ENCODE results near the gene CCDC57. TPM values are rescaled to one million over a fixed set of nuclear protein-coding genes. Genes with fewer than 3 reads are reported as not detected.

CCDC57 gene
- total and polyA plus RNA-seq, 9 of the 15 experiments (the other 6 are each of a cell fraction or from before 2014, with no cell fraction given) = 0.83 to 36.2 (median 13.6) TPM

DNA sequence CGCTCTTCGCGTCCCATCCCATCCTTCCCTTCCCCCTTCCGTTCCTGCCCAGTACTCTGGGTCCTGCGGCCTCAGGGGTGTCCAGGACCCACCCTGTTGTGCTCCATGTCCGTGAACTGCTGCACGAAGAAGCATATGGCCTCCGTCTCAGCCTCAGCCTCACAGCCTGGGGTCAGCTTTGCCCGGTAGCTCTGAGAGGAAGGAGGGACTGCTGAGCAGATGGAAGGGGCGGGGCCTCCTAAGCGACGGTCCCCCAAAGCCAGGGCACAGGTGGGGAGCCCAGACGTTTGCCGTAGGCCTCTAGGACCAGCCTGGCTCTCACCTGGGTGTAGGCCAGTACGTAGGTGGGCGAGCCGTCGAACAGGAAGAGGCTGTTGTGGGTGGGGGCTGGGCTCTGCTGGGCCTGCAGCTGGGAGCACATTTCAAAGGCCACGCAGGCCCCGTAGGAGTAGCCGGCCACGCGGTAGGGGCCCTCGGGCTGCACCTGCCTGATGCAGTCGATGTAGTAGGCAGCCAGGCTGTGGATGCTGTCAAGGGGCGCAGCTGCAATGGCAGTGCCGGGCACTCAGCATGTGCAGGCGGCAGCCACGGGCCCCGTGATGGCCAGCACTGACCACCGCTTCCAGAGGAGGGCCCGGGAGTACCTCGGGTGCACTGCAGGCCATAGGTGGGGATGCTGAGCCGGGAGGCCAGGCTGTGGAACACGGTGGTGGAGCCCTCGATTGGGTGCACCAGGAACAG, 132.4 kb downstream of the CCDC57 start (continued):
- TF ChIP-seq, protein P1, sequence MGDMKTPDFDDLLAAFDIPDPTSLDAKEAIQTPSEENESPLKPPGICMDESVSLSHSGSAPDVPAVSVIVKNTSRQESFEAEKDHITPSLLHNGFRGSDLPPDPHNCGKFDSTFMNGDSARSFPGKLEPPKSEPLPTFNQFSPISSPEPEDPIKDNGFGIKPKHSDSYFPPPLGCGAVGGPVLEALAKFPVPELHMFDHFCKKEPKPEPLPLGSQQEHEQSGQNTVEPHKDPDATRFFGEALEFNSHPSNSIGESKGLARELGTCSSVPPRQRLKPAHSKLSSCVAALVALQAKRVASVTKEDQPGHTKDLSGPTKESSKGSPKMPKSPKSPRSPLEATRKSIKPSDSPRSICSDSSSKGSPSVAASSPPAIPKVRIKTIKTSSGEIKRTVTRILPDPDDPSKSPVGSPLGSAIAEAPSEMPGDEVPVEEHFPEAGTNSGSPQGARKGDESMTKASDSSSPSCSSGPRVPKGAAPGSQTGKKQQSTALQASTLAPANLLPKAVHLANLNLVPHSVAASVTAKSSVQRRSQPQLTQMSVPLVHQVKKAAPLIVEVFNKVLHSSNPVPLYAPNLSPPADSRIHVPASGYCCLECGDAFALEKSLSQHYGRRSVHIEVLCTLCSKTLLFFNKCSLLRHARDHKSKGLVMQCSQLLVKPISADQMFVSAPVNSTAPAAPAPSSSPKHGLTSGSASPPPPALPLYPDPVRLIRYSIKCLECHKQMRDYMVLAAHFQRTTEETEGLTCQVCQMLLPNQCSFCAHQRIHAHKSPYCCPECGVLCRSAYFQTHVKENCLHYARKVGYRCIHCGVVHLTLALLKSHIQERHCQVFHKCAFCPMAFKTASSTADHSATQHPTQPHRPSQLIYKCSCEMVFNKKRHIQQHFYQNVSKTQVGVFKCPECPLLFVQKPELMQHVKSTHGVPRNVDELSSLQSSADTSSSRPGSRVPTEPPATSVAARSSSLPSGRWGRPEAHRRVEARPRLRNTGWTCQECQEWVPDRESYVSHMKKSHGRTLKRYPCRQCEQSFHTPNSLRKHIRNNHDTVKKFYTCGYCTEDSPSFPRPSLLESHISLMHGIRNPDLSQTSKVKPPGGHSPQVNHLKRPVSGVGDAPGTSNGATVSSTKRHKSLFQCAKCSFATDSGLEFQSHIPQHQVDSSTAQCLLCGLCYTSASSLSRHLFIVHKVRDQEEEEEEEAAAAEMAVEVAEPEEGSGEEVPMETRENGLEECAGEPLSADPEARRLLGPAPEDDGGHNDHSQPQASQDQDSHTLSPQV (IDR thresholded peaks at IDR 0.05) = no peak
- TF ChIP-seq NFXL1 (CRISPR knock-in tag; IDR thresholded peaks at IDR 0.05) (no peak), ZBTB17 (CRISPR knock-in tag; IDR thresholded peaks at IDR 0.05) (no peak), TRIM24 (IDR thresholded peaks at IDR 0.05) (no peak), ZNF431 (CRISPR knock-in tag; IDR thresholded peaks at IDR 0.05) (no peak), HDAC8 (tag; IDR thresholded peaks at IDR 0.05) (no peak), POLR2AphosphoS5 (IDR thresholded peaks at IDR 0.05; ENCODE audit: control insufficient read depth, insufficient read depth, low read depth, low read length) (peak; percentile 62; the same call in 1 of the 2 replicates), FIP1L1 (IDR thresholded peaks at IDR 0.05; ENCODE audit: low read depth, low read length, poor library complexity, severe bottlenecking) (peak; percentile 4), POLR2A (conservative IDR thresholded peaks at IDR 0.05) (peak; percentile 1; the same call in 1 of the 2 replicates)
- TF ChIP-seq, protein P2, sequence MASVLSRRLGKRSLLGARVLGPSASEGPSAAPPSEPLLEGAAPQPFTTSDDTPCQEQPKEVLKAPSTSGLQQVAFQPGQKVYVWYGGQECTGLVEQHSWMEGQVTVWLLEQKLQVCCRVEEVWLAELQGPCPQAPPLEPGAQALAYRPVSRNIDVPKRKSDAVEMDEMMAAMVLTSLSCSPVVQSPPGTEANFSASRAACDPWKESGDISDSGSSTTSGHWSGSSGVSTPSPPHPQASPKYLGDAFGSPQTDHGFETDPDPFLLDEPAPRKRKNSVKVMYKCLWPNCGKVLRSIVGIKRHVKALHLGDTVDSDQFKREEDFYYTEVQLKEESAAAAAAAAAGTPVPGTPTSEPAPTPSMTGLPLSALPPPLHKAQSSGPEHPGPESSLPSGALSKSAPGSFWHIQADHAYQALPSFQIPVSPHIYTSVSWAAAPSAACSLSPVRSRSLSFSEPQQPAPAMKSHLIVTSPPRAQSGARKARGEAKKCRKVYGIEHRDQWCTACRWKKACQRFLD (CRISPR knock-in tag; IDR thresholded peaks at IDR 0.05) = no peak
- TF ChIP-seq, protein P3, sequence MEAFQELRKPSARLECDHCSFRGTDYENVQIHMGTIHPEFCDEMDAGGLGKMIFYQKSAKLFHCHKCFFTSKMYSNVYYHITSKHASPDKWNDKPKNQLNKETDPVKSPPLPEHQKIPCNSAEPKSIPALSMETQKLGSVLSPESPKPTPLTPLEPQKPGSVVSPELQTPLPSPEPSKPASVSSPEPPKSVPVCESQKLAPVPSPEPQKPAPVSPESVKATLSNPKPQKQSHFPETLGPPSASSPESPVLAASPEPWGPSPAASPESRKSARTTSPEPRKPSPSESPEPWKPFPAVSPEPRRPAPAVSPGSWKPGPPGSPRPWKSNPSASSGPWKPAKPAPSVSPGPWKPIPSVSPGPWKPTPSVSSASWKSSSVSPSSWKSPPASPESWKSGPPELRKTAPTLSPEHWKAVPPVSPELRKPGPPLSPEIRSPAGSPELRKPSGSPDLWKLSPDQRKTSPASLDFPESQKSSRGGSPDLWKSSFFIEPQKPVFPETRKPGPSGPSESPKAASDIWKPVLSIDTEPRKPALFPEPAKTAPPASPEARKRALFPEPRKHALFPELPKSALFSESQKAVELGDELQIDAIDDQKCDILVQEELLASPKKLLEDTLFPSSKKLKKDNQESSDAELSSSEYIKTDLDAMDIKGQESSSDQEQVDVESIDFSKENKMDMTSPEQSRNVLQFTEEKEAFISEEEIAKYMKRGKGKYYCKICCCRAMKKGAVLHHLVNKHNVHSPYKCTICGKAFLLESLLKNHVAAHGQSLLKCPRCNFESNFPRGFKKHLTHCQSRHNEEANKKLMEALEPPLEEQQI (IDR thresholded peaks at IDR 0.05) = no peak
- TF ChIP-seq, protein P4, sequence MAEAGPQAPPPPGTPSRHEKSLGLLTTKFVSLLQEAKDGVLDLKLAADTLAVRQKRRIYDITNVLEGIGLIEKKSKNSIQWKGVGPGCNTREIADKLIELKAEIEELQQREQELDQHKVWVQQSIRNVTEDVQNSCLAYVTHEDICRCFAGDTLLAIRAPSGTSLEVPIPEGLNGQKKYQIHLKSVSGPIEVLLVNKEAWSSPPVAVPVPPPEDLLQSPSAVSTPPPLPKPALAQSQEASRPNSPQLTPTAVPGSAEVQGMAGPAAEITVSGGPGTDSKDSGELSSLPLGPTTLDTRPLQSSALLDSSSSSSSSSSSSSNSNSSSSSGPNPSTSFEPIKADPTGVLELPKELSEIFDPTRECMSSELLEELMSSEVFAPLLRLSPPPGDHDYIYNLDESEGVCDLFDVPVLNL (CRISPR knock-in tag; IDR thresholded peaks at IDR 0.05; ENCODE audit: low read depth) = no peak
